ENCODE data around the gene KSR2.

KSR2 gene

DNA sequence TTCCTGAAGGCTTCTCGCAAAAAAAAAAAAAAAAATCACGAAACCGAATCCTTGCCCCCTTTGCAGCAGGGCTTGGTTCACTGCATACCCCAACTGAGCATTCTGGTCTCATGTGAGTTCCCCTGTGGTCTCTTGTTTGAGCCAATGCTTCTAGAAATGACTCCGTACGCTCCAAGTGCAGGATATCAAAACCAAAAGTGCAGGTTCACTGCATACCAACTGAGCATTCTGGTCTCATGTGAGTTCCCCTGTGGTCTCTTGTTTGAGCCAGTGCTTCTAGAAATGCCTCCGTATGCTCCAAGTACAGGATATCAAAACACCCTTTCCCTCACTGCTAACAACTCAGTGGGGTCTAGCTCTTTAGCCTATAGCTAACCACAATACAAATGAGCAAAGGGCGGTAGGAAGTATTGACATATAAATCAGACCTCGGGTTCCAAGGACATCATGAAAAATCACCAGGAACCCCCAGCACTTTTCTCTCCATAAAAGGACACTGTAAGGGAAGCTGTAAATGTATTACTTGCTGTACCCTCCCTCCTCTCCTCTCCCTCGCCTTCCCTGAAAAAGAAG is 401.1 kb downstream of the KSR2 start:
- DNase-seq = no peak

GRCh38 chr12:117564881-117565280 is 403.9 kb downstream of the KSR2 start:
- DNase-seq = no peak

- no peak for DNase-seq
Measured at GRCh38 chr12:117563706-117564105, 405.1 kb downstream of the KSR2 start.

DNA sequence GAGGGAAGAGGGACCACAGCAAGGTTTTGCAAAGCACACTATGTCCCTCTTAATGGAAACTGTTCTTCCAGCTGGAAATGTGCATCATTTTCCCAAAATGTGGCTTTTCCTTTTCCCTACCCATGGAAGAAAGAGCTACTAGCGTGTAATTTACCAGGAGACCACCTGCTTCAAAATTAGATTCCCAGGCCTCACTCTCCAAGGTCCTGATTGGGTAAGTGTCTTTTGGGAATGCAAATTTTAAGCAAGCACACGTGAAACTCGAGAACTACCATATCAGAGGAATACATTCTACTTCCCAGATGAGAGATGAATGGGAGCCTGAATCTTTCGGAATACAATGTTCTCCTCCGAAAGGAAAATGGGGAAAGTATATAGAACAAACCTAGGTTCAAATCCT is 405.8 kb downstream of the KSR2 start:
- no peak for DNase-seq

DNA sequence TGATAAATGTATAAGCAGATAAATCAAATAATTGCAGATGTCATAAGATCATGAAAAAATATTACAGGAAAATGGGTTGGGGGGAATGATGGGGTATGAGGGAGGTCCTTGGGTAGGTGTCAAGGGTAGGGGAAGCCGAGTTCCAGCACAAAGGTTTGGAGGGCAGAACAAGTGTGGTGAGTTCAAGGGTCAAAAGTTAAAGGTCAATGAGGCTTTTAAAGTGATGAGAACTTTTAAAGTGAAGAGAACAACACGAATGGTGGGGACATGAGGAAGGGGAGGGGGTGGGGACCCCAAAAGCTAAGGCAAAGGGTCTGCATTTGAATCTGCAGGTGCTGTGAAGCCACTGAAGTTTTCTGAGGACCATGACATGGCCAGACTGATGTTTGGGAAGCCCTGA is 406.8 kb downstream of the KSR2 start:
- DNase-seq = no peak

- DNase-seq = no peak
Measured at GRCh38 chr12:117559978-117560377, 408.8 kb downstream of the KSR2 start.

GRCh38 chr12:117555889-117556288 is 412.9 kb downstream of the KSR2 start:
- DNase-seq = no peak

- DNase-seq = no peak
Measured at GRCh38 chr12:117552971-117553370, 415.8 kb downstream of the KSR2 start.

GRCh38 chr12:117551665-117552064 is 417.1 kb downstream of the KSR2 start:
- no peak for DNase-seq

- DNase-seq = no peak
Measured at GRCh38 chr12:117547209-117547608, 421.6 kb downstream of the KSR2 start.

- no peak for DNase-seq
Measured at GRCh38 chr12:117545216-117545615, 423.6 kb downstream of the KSR2 start.

DNA sequence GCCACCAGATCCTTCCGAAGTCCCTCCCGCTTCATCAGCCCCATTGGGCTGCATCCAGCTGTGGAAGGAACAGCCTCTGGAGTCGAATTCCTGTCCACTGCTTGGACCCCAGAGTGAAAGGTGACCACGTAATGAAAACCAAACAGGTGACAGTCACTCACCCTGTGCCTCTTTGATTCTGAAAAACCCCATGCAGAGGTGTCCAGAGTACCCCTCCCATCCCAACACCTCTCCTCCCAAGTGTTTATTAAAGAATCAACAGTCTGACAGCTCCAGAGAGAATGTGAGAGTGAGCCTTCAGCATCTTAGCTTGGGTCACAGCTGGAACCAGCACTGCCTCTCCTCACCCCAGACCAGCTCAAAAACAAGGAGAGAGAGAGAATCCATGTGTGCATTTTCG is 428.8 kb downstream of the KSR2 start:
- no peak for DNase-seq

- no peak for DNase-seq
Measured at GRCh38 chr12:117538926-117539325, 429.9 kb downstream of the KSR2 start.

DNA sequence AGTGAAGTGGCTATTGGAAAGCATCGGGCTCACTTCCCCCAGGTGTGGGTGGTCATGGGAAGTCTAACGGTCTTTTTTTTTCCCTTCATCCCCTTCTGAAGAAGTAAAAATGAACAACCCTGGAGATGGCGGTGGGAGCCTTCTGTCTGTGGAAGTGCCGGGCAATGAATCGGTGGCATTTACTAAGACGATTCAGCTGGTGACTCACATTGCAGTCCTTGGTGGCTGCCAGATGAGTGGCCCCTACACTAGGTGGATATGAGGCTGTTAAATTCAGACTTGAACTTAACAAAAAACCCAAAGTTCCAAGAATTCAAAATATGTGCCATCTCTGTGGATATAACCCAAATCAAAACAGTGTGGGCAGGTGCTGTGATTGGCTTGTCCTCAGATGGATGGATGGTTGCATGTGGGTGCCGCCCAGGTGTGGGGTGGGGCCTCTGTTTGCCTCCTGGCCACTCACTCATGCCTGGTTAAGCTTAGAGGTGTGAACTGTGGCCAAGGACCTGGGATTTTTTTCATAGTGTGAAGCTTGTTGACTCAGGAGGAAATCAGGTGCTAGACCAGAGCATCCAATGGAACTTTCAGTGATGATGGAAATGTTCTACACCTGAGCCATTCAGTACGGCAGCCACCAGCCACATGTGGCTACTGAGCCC is 430.6 kb downstream of the KSR2 start:
- no peak for DNase-seq

DNA sequence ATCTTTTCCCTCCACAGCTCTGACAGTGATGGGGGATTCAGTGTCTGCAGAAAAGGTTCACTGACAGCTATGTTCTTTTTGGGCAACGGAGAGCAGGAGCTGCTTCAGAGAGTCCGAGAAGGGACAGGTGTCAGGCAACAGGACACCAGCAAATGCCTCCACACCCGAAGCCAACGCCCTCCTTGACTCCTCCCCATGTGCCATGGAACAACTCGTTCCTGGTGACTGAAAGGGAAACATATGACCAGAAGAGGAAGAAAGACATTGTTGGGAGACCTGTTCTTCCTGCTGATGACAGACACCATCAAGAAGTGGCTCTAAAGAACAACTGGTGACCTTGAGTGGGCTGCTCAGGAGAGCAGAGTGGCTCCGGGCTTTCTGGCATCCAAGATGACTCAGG is 435.1 kb downstream of the KSR2 start:
- no peak for DNase-seq

DNA sequence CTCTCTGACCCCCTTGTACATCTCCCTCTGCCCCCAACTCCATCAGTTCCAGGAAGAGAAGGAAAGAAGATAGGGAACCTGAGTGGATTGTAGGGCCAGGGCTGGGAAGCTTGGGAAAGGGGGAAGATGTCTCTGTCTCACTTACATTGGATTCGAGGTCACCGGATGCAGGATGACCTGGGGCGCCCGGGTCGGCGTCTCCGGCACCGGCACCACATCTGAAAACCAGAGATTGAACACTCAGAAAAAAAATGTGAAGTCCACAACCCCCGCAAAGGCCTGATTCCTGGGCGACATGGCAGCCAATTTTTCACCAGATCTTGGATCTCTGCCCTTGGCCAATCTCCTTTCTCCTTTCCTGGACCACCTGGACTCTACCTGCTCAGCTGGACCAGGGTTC is 438.0 kb downstream of the KSR2 start:
- DNase-seq = no peak

GRCh38 chr12:117528538-117528937 is 440.3 kb downstream of the KSR2 start:
- no peak for DNase-seq

- DNase-seq = no peak
Measured at GRCh38 chr12:117527479-117527855, 441.3 kb downstream of the KSR2 start.

DNA sequence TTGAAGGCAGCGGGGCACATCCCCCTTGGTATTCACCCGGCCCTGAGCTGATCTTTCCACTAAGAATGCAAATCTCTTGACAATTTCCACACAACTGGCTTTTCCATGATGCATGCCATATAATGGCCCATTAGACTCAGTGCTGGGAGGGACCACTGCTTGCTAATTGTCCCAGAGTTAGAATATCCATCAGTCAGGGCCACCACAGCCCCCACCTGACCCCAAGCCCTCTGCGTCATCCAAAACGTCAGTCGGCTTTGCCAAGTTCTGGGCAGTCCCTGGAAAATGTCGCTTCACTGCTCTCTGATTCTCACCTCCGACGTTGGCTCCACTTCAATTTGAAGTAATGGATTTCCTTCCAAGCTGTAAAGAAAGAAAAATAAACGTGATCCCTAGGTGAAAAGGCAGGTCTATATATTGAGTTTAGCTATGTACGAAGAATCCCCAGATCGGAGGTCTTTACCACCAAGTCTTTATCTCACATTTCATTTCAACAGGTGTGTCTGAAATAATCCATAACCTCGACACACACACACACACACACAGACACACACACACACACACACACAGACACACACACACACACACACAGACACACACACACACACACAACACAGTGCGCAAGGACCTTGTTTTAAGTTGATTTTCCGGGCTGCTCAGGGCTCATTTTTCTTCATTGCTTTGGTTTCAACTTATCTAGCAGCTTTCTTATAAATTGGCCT is 441.9 kb downstream of the KSR2 start:
- DNase-seq = no peak

- no peak for DNase-seq
Measured at GRCh38 chr12:117525766-117526165, 443.0 kb downstream of the KSR2 start.

GRCh38 chr12:117524806-117525205 is 444.0 kb downstream of the KSR2 start:
- no peak for DNase-seq

- no peak for DNase-seq
Measured at GRCh38 chr12:117523971-117524370, 444.8 kb downstream of the KSR2 start.

GRCh38 chr12:117522559-117522958 is 446.2 kb downstream of the KSR2 start:
- no peak for DNase-seq

DNA sequence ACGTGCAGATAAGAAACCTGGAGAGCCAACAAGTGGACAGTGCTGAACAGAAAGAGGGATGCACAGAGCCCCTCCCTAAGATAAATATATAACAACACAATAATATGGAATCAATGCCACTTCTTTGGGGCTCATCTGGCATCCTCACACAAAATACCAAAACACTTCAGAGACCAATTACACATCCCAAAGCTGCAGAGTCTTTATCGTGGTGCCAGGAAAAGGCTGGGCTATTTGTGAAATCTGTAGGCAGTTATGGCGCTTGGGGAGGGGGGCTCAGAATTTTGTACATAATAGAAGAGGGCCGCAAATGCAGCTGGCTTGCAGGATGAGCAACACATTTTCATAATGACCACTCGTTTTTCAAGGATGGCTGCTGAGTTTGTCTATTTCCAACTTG is 446.9 kb downstream of the KSR2 start:
- no peak for DNase-seq

GRCh38 chr12:117521346-117521745 is 447.4 kb downstream of the KSR2 start:
- DNase-seq = no peak
